Right lobe of liver (tissue), 4 donors: ENCODE data around the gene NATD1.

Experiments
- POLR2A ChIP-seq: fragments of 450-650 bp; IDR thresholded peaks from one replicate; pipeline ENCODE4 v1.6.1; 2017; ENCODE audit warnings: antibody characterized with exemption, mild to moderate bottlenecking
- TF ChIP-seq, protein P1 (sequence below), 4 donors: fragments of 200-600 bp in 3 of 4; fragments of 450-650 bp in 1 of 4; IDR thresholded peaks; one replicate each; pipeline versions ENCODE4 v1.5.1 to v1.8.0; 2016 to 2022; ENCODE audit warnings: antibody characterized with exemption in 4 of 4, mild to moderate bottlenecking in 2 of 4
- donor health status: DM: no; HTN: no; CAD: no.
- donor health status: DM: no; HTN: no; CAD: no.
- donor health status: DM: no; HTN: yes; CAD: no.

DNA sequence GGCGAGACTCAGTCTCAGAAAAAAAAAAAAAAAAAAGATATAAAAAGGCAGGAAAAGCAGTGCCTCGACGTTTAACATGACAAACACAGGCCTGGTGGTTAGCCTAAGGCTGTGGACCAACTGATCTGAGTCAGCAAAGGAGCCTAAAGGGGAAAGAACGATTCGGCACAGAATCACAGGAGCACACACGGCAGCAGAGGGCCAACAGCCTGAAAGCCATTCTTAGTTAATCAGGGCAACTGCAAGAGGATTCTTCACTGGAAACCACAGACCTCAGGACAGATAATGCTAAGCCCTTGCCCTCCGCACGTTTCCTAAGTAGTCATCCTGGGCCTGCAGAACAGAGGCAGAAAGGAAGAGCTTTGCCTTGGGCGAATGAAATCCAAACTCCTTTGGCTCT lies 53.9 kb downstream of the NATD1 start:
- TF ChIP-seq, protein P1, sequence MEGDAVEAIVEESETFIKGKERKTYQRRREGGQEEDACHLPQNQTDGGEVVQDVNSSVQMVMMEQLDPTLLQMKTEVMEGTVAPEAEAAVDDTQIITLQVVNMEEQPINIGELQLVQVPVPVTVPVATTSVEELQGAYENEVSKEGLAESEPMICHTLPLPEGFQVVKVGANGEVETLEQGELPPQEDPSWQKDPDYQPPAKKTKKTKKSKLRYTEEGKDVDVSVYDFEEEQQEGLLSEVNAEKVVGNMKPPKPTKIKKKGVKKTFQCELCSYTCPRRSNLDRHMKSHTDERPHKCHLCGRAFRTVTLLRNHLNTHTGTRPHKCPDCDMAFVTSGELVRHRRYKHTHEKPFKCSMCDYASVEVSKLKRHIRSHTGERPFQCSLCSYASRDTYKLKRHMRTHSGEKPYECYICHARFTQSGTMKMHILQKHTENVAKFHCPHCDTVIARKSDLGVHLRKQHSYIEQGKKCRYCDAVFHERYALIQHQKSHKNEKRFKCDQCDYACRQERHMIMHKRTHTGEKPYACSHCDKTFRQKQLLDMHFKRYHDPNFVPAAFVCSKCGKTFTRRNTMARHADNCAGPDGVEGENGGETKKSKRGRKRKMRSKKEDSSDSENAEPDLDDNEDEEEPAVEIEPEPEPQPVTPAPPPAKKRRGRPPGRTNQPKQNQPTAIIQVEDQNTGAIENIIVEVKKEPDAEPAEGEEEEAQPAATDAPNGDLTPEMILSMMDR (IDR thresholded peaks at IDR 0.05), result no peak
- TF ChIP-seq POLR2A, result no peak
